PC-3 (cell line): ENCODE measurements around the gene CCDC180.
"Not testable (repeated sequence)": the region's sequence is repeated elsewhere in the genome, so short reads cannot be mapped to it uniquely, and the experiment has no call there.

ENCODE experiments used
- CTCF ChIP-seq: fragments of 300-600 bp; sonication (generic); conservative IDR thresholded peaks from 2 replicates; pipeline ENCODE4 v1.5.1; 2017; ENCODE audit warnings: antibody characterized with exemption, low read depth, mild to moderate bottlenecking, low read length
- EZH2 ChIP-seq: fragments of 300-600 bp; sonication (generic); IDR thresholded peaks from one replicate; pipeline ENCODE4 v1.6.1; 2017; ENCODE audit warnings: antibody characterized with exemption, mild to moderate bottlenecking, low read length; ENCODE audit not compliant: unreplicated experiment

GRCh38 chr9:97335622-97336021, 28.2 kb downstream of the CCDC180 start:
- not testable (repeated sequence) for TF ChIP-seq CTCF, EZH2
